Astrocyte of the cerebellum (primary cell): ENCODE results near the gene EIF2B4.
"Not testable (repeated sequence)": the region's sequence is repeated elsewhere in the genome, so short reads cannot be mapped to it uniquely, and the experiment has no call there.

Source experiments
- DNase-seq: peaks from one replicate; pipeline ENCODE4 v3.0.0-alpha.2; 2011; ENCODE audit warnings: low read depth
- H3K4me3 ChIP-seq: 2 replicates; pipeline ENCODE4 v1.5.1; 2011; ENCODE audit warnings: mild to moderate bottlenecking, low read depth, low read length, moderate library complexity
- CTCF ChIP-seq: IDR thresholded peaks from 2 replicates; pipeline ENCODE4 v1.5.1; 2012; ENCODE audit warnings: low read length, low read depth, moderate library complexity, mild to moderate bottlenecking; ENCODE audit errors: missing control alignments
- in situ Hi-C: cut with HindIII; loops from 2 replicates; pipeline ENCODE4 v1.10.0; 2017; ENCODE audit warnings: low sequenced_read_pairs

The EIF2B4 gene

DNA sequence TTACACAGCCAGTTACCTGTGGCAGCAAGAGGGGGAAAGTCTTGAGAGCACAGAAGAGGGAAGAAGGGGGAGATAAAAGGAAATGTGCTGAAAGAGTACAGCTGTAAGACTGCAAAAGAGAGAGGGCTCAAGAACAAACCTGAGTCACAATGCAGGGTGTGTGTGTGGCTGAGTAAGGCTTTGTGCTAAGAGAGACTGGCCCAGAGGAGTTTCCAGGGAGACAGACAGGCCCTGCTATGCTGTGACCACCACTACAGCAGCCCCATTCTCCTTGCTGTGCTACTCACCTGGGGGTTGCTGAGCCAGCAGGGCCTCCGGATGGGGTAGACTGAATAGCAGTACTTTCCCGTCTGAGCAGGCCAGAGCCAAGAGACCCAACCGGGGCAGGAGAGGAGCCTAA lies 34.8 kb downstream of the EIF2B4 start:
- no peak for DNase-seq
- in situ Hi-C loops = no loop called here
- H3K4me3 ChIP-seq = no peak overlapping the region
- no peak for TF ChIP-seq CTCF

- DNase-seq = no peak
- H3K4me3 ChIP-seq = no peak overlapping the region
- TF ChIP-seq CTCF = no peak
- in situ Hi-C loops = no loop called here
These were observed 45.4 kb downstream of the EIF2B4 start for GRCh38 chr2:27324720-27325119.

DNA sequence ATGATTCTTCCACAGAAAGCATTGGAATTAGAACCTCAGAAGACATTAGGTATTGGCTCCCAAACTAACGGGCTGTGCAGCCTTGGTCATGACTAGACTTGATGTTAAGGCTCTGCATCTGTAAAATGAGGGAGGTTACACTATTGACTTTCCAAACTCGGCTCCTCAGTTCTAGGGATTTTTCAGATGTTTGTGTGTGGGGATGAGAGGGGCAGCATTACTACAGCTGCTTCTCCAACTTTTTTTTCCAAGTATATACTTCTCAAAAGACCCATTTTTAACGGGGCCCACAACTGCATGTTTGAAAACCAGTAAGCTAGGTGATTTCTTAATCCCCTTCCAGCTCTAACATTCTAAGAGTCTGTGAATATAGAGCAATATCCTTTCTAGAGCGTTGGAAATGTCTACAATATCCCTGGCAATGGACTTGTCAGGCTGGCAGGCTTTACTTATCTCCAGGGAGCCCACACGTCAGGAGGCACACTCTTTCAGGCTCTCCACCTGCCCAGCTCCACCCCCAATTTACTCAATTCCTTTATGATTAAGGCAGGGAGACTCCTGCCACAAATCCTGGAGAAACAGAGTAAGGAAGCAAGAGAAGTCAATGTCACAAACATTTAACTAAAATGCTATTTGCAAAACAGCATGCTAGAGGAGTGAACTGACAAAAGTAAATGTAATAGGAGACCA lies 46.4 kb downstream of the EIF2B4 start:
- H3K4me3 ChIP-seq = peak overlapping the region; percentile 85
- TF ChIP-seq CTCF = no peak
- in situ Hi-C loops = no loop called here

GRCh38 chr2:27322766-27323595 lies 47.2 kb downstream of the EIF2B4 start, which contains the start of gene MPV17:
Gene MPV17 (minus strand): TSS chr2:27323097. CDS start chr2:27322517, 580 bp downstream.
- H3K4me3 ChIP-seq = peak within 1 kb of the TSS; percentile 85
- peak; percentile 76 for DNase-seq
- TF ChIP-seq CTCF = no peak
- in situ Hi-C loops = no loop called here

More for the DNA sequence above, 46.4 kb downstream of the EIF2B4 start:
- DNase-seq = no peak

DNA sequence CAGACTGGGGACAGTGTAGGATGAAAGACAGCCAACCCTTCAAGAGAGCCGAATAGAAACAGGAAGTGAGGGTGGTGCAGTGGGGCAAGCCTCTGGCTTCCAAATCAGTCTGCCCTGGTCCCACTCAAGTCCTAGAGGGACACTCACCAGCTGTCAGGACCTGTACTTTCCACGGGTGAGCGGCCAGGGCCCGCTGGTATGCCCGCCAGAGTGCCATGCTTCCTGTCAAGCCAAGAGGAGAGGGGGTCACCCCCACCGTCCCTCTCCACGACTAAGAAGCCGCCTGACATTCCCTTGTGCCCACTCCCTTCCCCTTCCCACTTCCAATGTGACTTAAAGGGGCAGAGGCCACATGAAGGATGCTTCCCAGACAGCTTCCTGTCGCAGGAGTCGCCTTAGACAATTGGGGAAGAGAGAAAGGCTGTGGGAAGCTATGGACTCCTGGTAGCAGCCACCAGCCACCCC lies 47.8 kb downstream of the EIF2B4 start:
- in situ Hi-C loops = no loop called here
- DNase-seq = no peak
- peak overlapping the region; percentile 85 for H3K4me3 ChIP-seq
- no peak for TF ChIP-seq CTCF

DNA sequence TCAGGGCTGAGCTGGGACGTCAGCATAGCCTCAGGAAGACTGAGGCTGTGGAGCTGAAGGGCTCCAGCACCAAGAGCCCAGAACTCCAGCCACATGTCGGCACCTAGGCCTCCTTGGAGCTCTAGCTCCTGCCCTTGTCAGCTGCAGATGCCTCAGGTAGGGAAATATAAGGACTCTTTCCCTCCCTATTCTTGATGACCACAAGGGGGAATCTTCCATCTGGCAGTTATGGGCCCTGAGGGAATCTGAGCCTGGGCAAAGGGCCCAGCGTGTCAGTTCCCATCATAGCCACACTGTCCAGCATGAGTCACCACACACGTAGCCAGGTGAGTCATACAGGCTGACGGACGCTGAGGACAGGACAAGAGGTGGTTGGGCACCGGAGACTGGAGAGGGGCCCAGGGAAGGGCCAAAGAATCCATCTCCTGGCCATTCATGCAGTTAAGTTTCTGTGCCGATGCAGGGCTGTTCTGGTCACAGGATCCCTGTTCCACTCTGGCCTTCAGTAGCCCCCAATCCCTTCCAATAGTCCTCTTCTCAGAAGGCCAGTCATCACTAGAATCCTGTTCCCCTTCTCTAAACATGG lies 49.1 kb downstream of the EIF2B4 start:
- DNase-seq = peak; percentile 98
- in situ Hi-C loops = no loop called here
- H3K4me3 ChIP-seq = no peak overlapping the region
- peak; percentile 73 for TF ChIP-seq CTCF

DNA sequence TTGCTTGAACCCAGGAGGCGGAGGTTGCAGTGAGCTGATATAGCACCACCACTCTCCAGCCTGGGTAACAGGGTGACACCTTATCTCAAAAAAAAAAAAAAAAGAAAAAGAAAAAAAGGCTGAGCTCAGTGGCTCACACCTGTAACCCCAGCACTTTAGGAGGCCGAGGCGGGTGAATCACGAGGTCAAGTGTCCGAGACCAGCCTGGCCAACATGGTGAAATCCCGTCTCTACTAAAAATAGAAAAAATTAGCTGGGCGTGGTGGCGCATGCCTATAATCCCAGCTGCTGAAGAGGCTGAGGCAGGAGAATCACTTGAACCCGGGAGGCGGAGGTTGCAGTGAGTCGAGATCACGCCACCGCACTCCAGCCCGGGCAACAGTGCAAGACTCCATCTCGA lies 50.3 kb downstream of the EIF2B4 start:
- in situ Hi-C loops, H3K4me3 ChIP-seq, DNase-seq: not testable (repeated sequence)
